GM12873 (cell line): Measurements from ENCODE around the gene SMS.

Source experiments
- CTCF ChIP-seq: IDR thresholded peaks from 2 replicates; pipeline ENCODE4 v1.5.1; 2012; ENCODE audit warnings: low read depth, mild to moderate bottlenecking, moderate library complexity, low read length, control low read depth; ENCODE audit not compliant: insufficient read depth; ENCODE audit errors: missing control alignments

SMS gene

GRCh38 chrX:22026731-22027130 is 86.2 kb downstream of the SMS start:
- TF ChIP-seq CTCF, result no peak

GRCh38 chrX:22032084-22032483 is 91.6 kb downstream of the SMS start, which contains the start of gene PHEX:
Gene PHEX (plus strand): TSS chrX:22032325. CDS start chrX:22033006, 681 bp downstream.
- no peak for TF ChIP-seq CTCF

- no peak for TF ChIP-seq CTCF
Measured at GRCh38 chrX:22032506-22032905, 92.0 kb downstream of the SMS start.

- no peak for TF ChIP-seq CTCF
Measured at GRCh38 chrX:22033818-22034217, 93.3 kb downstream of the SMS start.

- no peak for TF ChIP-seq CTCF
Measured at GRCh38 chrX:22035236-22035635, 94.7 kb downstream of the SMS start.

- TF ChIP-seq CTCF, result no peak
Measured at GRCh38 chrX:22037225-22037624, 96.7 kb downstream of the SMS start.

GRCh38 chrX:22037911-22038537 is 97.5 kb downstream of the SMS start:
- TF ChIP-seq CTCF, result no peak
